DMS 273 (cell line): Measurements from ENCODE around the gene TENT4A.
"Not testable (repeated sequence)": the region's sequence is repeated elsewhere in the genome, so short reads cannot be mapped to it uniquely, and the experiment has no call there.

Experiments used
- DNase-seq: peaks from one replicate; lab custom pipeline; 2025; ENCODE audit not compliant: unreplicated experiment; lab: John Stamatoyannopoulos, UW

Gene TENT4A

GRCh38 chr5:6713274-6714225 is at the start of gene TENT4A:
Gene TENT4A, plus strand, starts transcription at chr5:6713432. Its CDS starts 552 bp downstream, at chr5:6713984.
- DNase-seq: peak; percentile 73

- no peak for DNase-seq
Measured at GRCh38 chr5:6666762-6667161, 46.5 kb upstream of the TENT4A start.

GRCh38 chr5:6667648-6668047 is 45.6 kb upstream of the TENT4A start:
- DNase-seq: no peak

- not testable (repeated sequence) for DNase-seq
Measured at GRCh38 chr5:6668717-6669116, 44.5 kb upstream of the TENT4A start.

GRCh38 chr5:6673031-6673430 is 40.2 kb upstream of the TENT4A start:
- no peak for DNase-seq

- DNase-seq: no peak
Measured at GRCh38 chr5:6673963-6674362, 39.3 kb upstream of the TENT4A start.

GRCh38 chr5:6674421-6674820 is 38.8 kb upstream of the TENT4A start:
- DNase-seq: peak; percentile 25

GRCh38 chr5:6674886-6675285 is 38.3 kb upstream of the TENT4A start:
- no peak for DNase-seq

GRCh38 chr5:6675784-6676491 is 37.3 kb upstream of the TENT4A start:
- peak; percentile 23 for DNase-seq

GRCh38 chr5:6676702-6677101 is 36.5 kb upstream of the TENT4A start:
- no peak for DNase-seq

GRCh38 chr5:6678385-6678784 is 34.8 kb upstream of the TENT4A start:
- DNase-seq: no peak

GRCh38 chr5:6680922-6681321 is 32.3 kb upstream of the TENT4A start:
- no peak for DNase-seq

- DNase-seq: no peak
Measured at GRCh38 chr5:6681682-6682081, 31.6 kb upstream of the TENT4A start.

GRCh38 chr5:6682239-6682638 is 31.0 kb upstream of the TENT4A start:
- no peak for DNase-seq

- no peak for DNase-seq
Measured at GRCh38 chr5:6683241-6683640, 30.0 kb upstream of the TENT4A start.

GRCh38 chr5:6684075-6684474 is 29.2 kb upstream of the TENT4A start:
- no peak for DNase-seq

GRCh38 chr5:6686501-6686900 is 26.7 kb upstream of the TENT4A start:
- no peak for DNase-seq

GRCh38 chr5:6686915-6687409 is 26.3 kb upstream of the TENT4A start:
- DNase-seq: no peak

- no peak for DNase-seq
Measured at GRCh38 chr5:6687505-6687904, 25.7 kb upstream of the TENT4A start.

GRCh38 chr5:6692906-6693305 is 20.3 kb upstream of the TENT4A start:
- no peak for DNase-seq

- DNase-seq: no peak
Measured at GRCh38 chr5:6698696-6699095, 14.5 kb upstream of the TENT4A start.

GRCh38 chr5:6699357-6699756 is 13.9 kb upstream of the TENT4A start:
- DNase-seq: no peak
